ENCODE data around the gene MED25.

Gene MED25

GRCh38 chr19:49807058-49807903 is 10.8 kb upstream of the MED25 start:
- POLR2A ChIA-PET: no interaction called here

GRCh38 chr19:49807904-49808675 is 10.0 kb upstream of the MED25 start:
- TF ChIP-seq CTCF (IDR thresholded peaks at IDR 0.05; ENCODE audit: insufficient read depth, low read length, missing control alignments): no peak
- H3K4me3 ChIP-seq (ENCODE audit: low read depth, low read length): peak overlapping the region; percentile 33
- ChIA-PET CTCF (no interaction called here), POLR2A (no interaction called here)
- no peak for DNase-seq (ENCODE audit: low read depth, low spot score)

More at GRCh38 chr19:49807058-49807903, 10.8 kb upstream of the MED25 start:
- no peak overlapping the region for H3K4me3 ChIP-seq (ENCODE audit: low read depth, low read length)
- no peak for TF ChIP-seq CTCF (IDR thresholded peaks at IDR 0.05; ENCODE audit: insufficient read depth, low read length, missing control alignments)
- CTCF ChIA-PET: no interaction called here
- no peak for DNase-seq (ENCODE audit: low read depth, low spot score)

GRCh38 chr19:49808711-49809159 is 9.4 kb upstream of the MED25 start:
- peak overlapping the region; percentile 76 for H3K4me3 ChIP-seq (ENCODE audit: low read depth, low read length)
- ChIA-PET POLR2A (no interaction called here), CTCF (no interaction called here)
- DNase-seq (ENCODE audit: low read depth, low spot score): no peak
- no peak for TF ChIP-seq CTCF (IDR thresholded peaks at IDR 0.05; ENCODE audit: insufficient read depth, low read length, missing control alignments)

- no peak for DNase-seq (ENCODE audit: low read depth, low spot score)
- ChIA-PET CTCF (interaction anchor here (0.9 to 1.9 kb wide), 6 partner anchors 10 to 137 kb away, joined by 3 to 6 read pairs (median 4); no protein-coding TSS in a partner anchor), POLR2A (no interaction called here)
- peak; percentile 11 for TF ChIP-seq CTCF (IDR thresholded peaks at IDR 0.05; ENCODE audit: insufficient read depth, low read length, missing control alignments)
- H3K4me3 ChIP-seq (ENCODE audit: low read depth, low read length): peak overlapping the region; percentile 76
Observed at GRCh38 chr19:49809160-49809940, 8.7 kb upstream of the MED25 start.

GRCh38 chr19:49809941-49810389 is 8.1 kb upstream of the MED25 start:
- DNase-seq (ENCODE audit: low read depth, low spot score): no peak
- H3K4me3 ChIP-seq (ENCODE audit: low read depth, low read length): peak overlapping the region; percentile 76; the same call in 1 of the 2 replicates
- CTCF ChIA-PET: interaction anchor here (0.9 to 1.9 kb wide), 6 partner anchors 9 to 137 kb away, joined by 3 to 6 read pairs (median 4); no protein-coding TSS in a partner anchor
- POLR2A ChIA-PET: no interaction called here
- TF ChIP-seq CTCF (IDR thresholded peaks at IDR 0.05; ENCODE audit: insufficient read depth, low read length, missing control alignments): no peak
